Ovary (tissue), 3 donors: Measurements from ENCODE around the gene SUCO.

ENCODE experiments used
- POLR2A ChIP-seq: fragments of 450-650 bp; IDR thresholded peaks from one replicate; pipeline ENCODE4 v1.6.1; 2017; ENCODE audit warnings: antibody characterized with exemption, mild to moderate bottlenecking, moderate library complexity
- TF ChIP-seq, protein P1 (sequence below), 3 donors: fragments of 450-650 bp in 2 of 3; fragments of 200-600 bp in 1 of 3; IDR thresholded peaks; one replicate each; pipeline versions ENCODE4 v1.5.1 to v1.8.0; 2016 to 2022; ENCODE audit warnings: antibody characterized with exemption in 3 of 3, mild to moderate bottlenecking in 1 of 3
- donor health status: DM: no; HTN: no; CAD: no.

DNA sequence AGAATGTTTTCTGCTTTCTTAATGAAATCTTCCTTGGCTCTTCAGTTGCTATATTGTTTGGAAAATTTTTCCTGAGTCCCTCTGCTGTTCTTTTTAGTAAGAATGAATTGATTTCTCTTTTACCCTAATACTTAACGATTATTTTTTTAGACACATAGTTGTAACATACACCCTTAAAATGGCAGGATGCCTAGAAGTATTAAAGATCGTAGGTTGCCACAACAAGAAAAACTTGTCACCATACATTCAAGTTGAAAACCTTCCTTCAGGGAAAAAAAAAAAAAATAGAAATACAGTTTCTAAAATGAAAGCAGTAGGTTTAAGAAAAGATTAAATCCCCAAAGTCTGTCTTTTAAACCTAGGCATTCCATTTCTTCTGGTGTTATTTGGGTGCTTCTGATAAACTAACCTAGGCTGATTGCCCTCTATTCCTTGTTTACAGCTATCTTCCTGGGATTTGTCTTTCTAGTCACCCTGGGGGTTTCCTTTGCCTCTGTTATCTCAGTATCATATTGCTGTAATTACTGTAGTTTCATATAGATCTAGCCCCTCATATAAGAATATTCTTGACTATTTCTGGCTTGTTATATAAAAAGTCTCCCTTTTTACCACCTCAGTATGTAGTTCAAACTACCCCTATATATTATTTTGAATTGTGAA is 16.8 kb downstream of the SUCO start:
- TF ChIP-seq, protein P1, sequence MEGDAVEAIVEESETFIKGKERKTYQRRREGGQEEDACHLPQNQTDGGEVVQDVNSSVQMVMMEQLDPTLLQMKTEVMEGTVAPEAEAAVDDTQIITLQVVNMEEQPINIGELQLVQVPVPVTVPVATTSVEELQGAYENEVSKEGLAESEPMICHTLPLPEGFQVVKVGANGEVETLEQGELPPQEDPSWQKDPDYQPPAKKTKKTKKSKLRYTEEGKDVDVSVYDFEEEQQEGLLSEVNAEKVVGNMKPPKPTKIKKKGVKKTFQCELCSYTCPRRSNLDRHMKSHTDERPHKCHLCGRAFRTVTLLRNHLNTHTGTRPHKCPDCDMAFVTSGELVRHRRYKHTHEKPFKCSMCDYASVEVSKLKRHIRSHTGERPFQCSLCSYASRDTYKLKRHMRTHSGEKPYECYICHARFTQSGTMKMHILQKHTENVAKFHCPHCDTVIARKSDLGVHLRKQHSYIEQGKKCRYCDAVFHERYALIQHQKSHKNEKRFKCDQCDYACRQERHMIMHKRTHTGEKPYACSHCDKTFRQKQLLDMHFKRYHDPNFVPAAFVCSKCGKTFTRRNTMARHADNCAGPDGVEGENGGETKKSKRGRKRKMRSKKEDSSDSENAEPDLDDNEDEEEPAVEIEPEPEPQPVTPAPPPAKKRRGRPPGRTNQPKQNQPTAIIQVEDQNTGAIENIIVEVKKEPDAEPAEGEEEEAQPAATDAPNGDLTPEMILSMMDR (IDR thresholded peaks at IDR 0.05) = no peak
- no peak for TF ChIP-seq POLR2A
